H9 (cell line): ENCODE data around the gene MYO10. TPM values are rescaled to one million over a fixed set of nuclear protein-coding genes. Genes with fewer than 3 reads are reported as not detected.

Experiments used
- DNase-seq: peaks from one replicate; pipeline ENCODE4 v3.0.0-alpha.2; 2017
- H2AFZ ChIP-seq: one replicate; pipeline ENCODE4 v1.6.1; 2013; ENCODE audit warnings: mild to moderate bottlenecking, low read length, control low read depth, moderate library complexity
- H2AK5ac ChIP-seq: 2 replicates; pipeline ENCODE4 v1.6.1; 2013; ENCODE audit warnings: low read length, control low read depth, mixed read lengths; ENCODE audit not compliant: insufficient read length
- H2BK120ac ChIP-seq: one replicate; pipeline ENCODE4 v1.6.1; 2013; ENCODE audit warnings: low read depth, mild to moderate bottlenecking, low read length, control low read depth, inconsistent platforms; ENCODE audit not compliant: poor library complexity, severe bottlenecking
- H2BK12ac ChIP-seq: 2 replicates; pipeline ENCODE4 v1.6.1; 2013; ENCODE audit warnings: low read length, control low read depth, mixed read lengths, low read depth; ENCODE audit not compliant: insufficient read length
- H2BK15ac ChIP-seq: 2 replicates; pipeline ENCODE4 v1.6.1; 2013; ENCODE audit warnings: low read depth, low read length, control low read depth
- H2BK20ac ChIP-seq: one replicate; pipeline ENCODE4 v1.6.1; 2013; ENCODE audit warnings: low read depth, mild to moderate bottlenecking, low read length, control low read depth, inconsistent platforms; ENCODE audit not compliant: poor library complexity, severe bottlenecking
- H2BK5ac ChIP-seq: 2 replicates; pipeline ENCODE4 v1.6.1; 2013; ENCODE audit warnings: low read length, control low read depth, mixed read lengths; ENCODE audit not compliant: insufficient read length
- H3K14ac ChIP-seq: 2 replicates; pipeline ENCODE4 v1.6.1; 2013; ENCODE audit warnings: low read length, control low read depth; ENCODE audit not compliant: insufficient read depth
- H3K18ac ChIP-seq: 2 replicates; pipeline ENCODE4 v1.6.1; 2013; ENCODE audit warnings: low read depth, mild to moderate bottlenecking, mixed read lengths, low read length, control low read depth; ENCODE audit not compliant: insufficient read length
- H3K23ac ChIP-seq: 2 replicates; pipeline ENCODE4 v1.6.1; 2013; ENCODE audit warnings: low read length, control low read depth, mixed read lengths, low read depth; ENCODE audit not compliant: insufficient read length
- H3K23me2 ChIP-seq: 2 replicates; pipeline ENCODE4 v1.6.1; 2013; ENCODE audit warnings: low read depth, mild to moderate bottlenecking, mixed read lengths, low read length, control low read depth; ENCODE audit not compliant: insufficient read length, poor library complexity, severe bottlenecking
- H3K27ac ChIP-seq: 2 replicates; pipeline ENCODE4 v1.5.1; 2013; ENCODE audit warnings: low read length, control low read depth, mixed read lengths, low read depth; ENCODE audit not compliant: insufficient read length
- H3K27me3 ChIP-seq: 2 replicates; pipeline ENCODE4 v1.6.1; 2013; ENCODE audit warnings: low read length, control low read depth, inconsistent platforms; ENCODE audit not compliant: insufficient read depth
- H3K4ac ChIP-seq: 2 replicates; pipeline ENCODE4 v1.6.1; 2013; ENCODE audit warnings: low read depth, mild to moderate bottlenecking, control low read depth, inconsistent platforms, low read length, moderate library complexity
- H3K4me1 ChIP-seq: 2 replicates; pipeline ENCODE4 v1.6.1; 2013; ENCODE audit warnings: low read length, control low read depth, inconsistent platforms; ENCODE audit not compliant: insufficient read depth
- H3K4me2 ChIP-seq: 2 replicates; pipeline ENCODE4 v1.6.1; 2013; ENCODE audit warnings: low read length, control low read depth, mixed read lengths; ENCODE audit not compliant: insufficient read length, insufficient read depth
- H3K56ac ChIP-seq: 2 replicates; pipeline ENCODE4 v1.6.1; 2013; ENCODE audit warnings: low read depth, mild to moderate bottlenecking, mixed read lengths, low read length, control low read depth; ENCODE audit not compliant: insufficient read length
- H3K79me1 ChIP-seq: 2 replicates; pipeline ENCODE4 v1.6.1; 2013; ENCODE audit warnings: low read depth, mild to moderate bottlenecking, moderate library complexity, low read length, control low read depth, inconsistent platforms; ENCODE audit not compliant: insufficient read depth, poor library complexity, severe bottlenecking
- H3K79me2 ChIP-seq: 2 replicates; pipeline ENCODE4 v1.6.1; 2013; ENCODE audit warnings: low read length, control low read depth, inconsistent platforms; ENCODE audit not compliant: insufficient read depth
- H3K9ac ChIP-seq: 2 replicates; pipeline ENCODE4 v1.6.1; 2013; ENCODE audit warnings: low read length, control low read depth, mixed read lengths; ENCODE audit not compliant: insufficient read length; ENCODE audit errors: extremely low read depth
- H3K9me3 ChIP-seq: one replicate; pipeline ENCODE4 v1.6.1; 2013; ENCODE audit warnings: low read depth, low read length, inconsistent platforms; ENCODE audit not compliant: control insufficient read depth
- H3T11ph ChIP-seq: one replicate; pipeline ENCODE4 v1.6.1; 2013; ENCODE audit warnings: mild to moderate bottlenecking, low read length, control low read depth, inconsistent platforms
- H4K20me1 ChIP-seq: one replicate; pipeline ENCODE4 v1.6.1; 2013; ENCODE audit not compliant: control insufficient read depth, insufficient read length, insufficient read depth
- H4K5ac ChIP-seq: 2 replicates; pipeline ENCODE4 v1.6.1; 2013; ENCODE audit warnings: low read depth, mild to moderate bottlenecking, mixed read lengths, low read length, control low read depth; ENCODE audit not compliant: insufficient read length
- H4K8ac ChIP-seq: replicated peaks from 2 replicates; pipeline ENCODE4 v1.6.1; 2013; ENCODE audit warnings: low read length, control low read depth, mixed read lengths, low read depth; ENCODE audit not compliant: insufficient read length
- H4K91ac ChIP-seq: 2 replicates; pipeline ENCODE4 v1.6.1; 2013; ENCODE audit warnings: low read depth, mild to moderate bottlenecking, moderate library complexity, mixed read lengths, low read length, control low read depth; ENCODE audit not compliant: insufficient read length
- H3K27ac Mint-ChIP-seq, 3 experiments: 2 replicates in 2 of 3; 3 replicates in 1 of 3; pipeline ENCODE4 v1.8.0; 2020 to 2021; ENCODE audit warnings: mixed read lengths in 3 of 3, mild to moderate bottlenecking in 1 of 3, moderate library complexity in 1 of 3
- H3K27me3 Mint-ChIP-seq: 2 replicates; pipeline ENCODE4 v1.8.0; 2021; ENCODE audit warnings: low read depth, mild to moderate bottlenecking, moderate library complexity, mixed read lengths
- H3K36me3 Mint-ChIP-seq, 3 experiments: 2 replicates in 2 of 3; 3 replicates in 1 of 3; pipeline ENCODE4 v1.8.0; 2020 to 2021; ENCODE audit warnings: low read depth in 3 of 3, mixed read lengths in 3 of 3; ENCODE audit not compliant: insufficient read depth in 1 of 3
- H3K4me1 Mint-ChIP-seq, 2 experiments: 2 replicates each; pipeline ENCODE4 v1.8.0; 2020; ENCODE audit warnings: mixed read lengths in 2 of 2
- H3K4me3 Mint-ChIP-seq, 2 experiments: 2 replicates in 1 of 2; 3 replicates in 1 of 2; pipeline ENCODE4 v1.8.0; 2020 to 2021; ENCODE audit warnings: mild to moderate bottlenecking in 2 of 2, mixed read lengths in 2 of 2, moderate library complexity in 1 of 2
- H3K9me3 Mint-ChIP-seq, 2 experiments: 2 replicates in 1 of 2; 3 replicates in 1 of 2; pipeline ENCODE4 v1.8.0; 2020; ENCODE audit warnings: mild to moderate bottlenecking in 2 of 2, mixed read lengths in 2 of 2, moderate library complexity in 1 of 2
- CTCF ChIP-seq: fragments of 200-600 bp; sonication (generic); conservative IDR thresholded peaks from 3 replicates; pipeline ENCODE4 v1.8.0; 2021; ENCODE audit warnings: antibody characterized with exemption, mild to moderate bottlenecking
- WGBS: extraction: QIAGEN DNeasy Blood & Tissue Kit; methylation state at CpG from one replicate; pipeline ENCODE4 v1.1.7; 2013; ENCODE audit warnings: missing lambda C conversion rate, low lambda C conversion rate, mixed read lengths; ENCODE audit not compliant: insufficient read length; ENCODE audit errors: extremely low coverage; 5-methylcytosine and 5-hydroxymethylcytosine counted together
- total RNA-seq: library from RNA; stranded (reverse); gene quantifications from 2 replicates; pipeline ENCODE4 v1.2.1, GENCODE V29; 2021

MYO10 gene
- total RNA-seq, 1 experiment from 2014 or later, result 127 TPM

- Histone ChIP-seq H2BK5ac (no peak overlapping the region), H3K9ac (no peak overlapping the region), H3K27ac (no peak overlapping the region), H2AFZ (no peak overlapping the region), H3K14ac (no peak overlapping the region), H4K8ac (no peak overlapping the region), H4K91ac (no peak overlapping the region), H2BK12ac (no peak overlapping the region), H3K79me2 (no peaks in the 10 kb centered on the region), H3K4ac (no peak overlapping the region), H4K5ac (no peak overlapping the region), H3K23ac (no peak overlapping the region), H3K27me3 (no peaks in the 10 kb centered on the region), H3K9me3 (no peaks in the 10 kb centered on the region), H3K4me1 (no peaks in the 10 kb centered on the region), H3K23me2 (no peaks in the 10 kb centered on the region), H3K79me1 (no peaks in the 10 kb centered on the region), H2BK15ac (no peak overlapping the region), H3K56ac (no peak overlapping the region), H2BK120ac (no peak overlapping the region), H2AK5ac (no peak overlapping the region), H3K4me2 (no peak overlapping the region), H3K18ac (no peak overlapping the region), H4K20me1 (no peaks in the 10 kb centered on the region), H2BK20ac (no peak overlapping the region), H3T11ph (no peak overlapping the region)
- H3K4me1 Mint-ChIP-seq, result peaks cover 4 to 9% of the 10 kb centered on the region in 2 experiments
- no CpG with 5 or more reads among the region's 2 CpGs for WGBS
- no peaks in the 10 kb centered on the region for H3K27me3 Mint-ChIP-seq
- TF ChIP-seq CTCF, result no peak
- no peaks in the 10 kb centered on the region for H3K36me3 Mint-ChIP-seq
- H3K27ac Mint-ChIP-seq, result no peak overlapping the region; a peak in 1 of 7 replicates
- H3K9me3 Mint-ChIP-seq, result 0 out of 5 replicates have a peak, but pooled peaks cover 0 to 2% of the 10 kb centered on the region in 2 experiments
- H3K4me3 Mint-ChIP-seq, result no peak overlapping the region
- DNase-seq, result no peak
These were observed 40.0 kb upstream of the MYO10 start for GRCh38 chr5:16975950-16976624.
